Measurements from ENCODE around the gene PELO. TPM values are rescaled to one million over a fixed set of nuclear protein-coding genes. Genes with fewer than 3 reads are reported as not detected.
A peak's percentile ranks its signal among the peaks of the same experiment; 100 is the strongest.
"Not testable (repeated sequence)": the region's sequence is repeated elsewhere in the genome, so short reads cannot be mapped to it uniquely, and the experiment has no call there.

Gene PELO, protein sequence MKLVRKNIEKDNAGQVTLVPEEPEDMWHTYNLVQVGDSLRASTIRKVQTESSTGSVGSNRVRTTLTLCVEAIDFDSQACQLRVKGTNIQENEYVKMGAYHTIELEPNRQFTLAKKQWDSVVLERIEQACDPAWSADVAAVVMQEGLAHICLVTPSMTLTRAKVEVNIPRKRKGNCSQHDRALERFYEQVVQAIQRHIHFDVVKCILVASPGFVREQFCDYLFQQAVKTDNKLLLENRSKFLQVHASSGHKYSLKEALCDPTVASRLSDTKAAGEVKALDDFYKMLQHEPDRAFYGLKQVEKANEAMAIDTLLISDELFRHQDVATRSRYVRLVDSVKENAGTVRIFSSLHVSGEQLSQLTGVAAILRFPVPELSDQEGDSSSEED
- 10 to 100 TPM; 41.8 to 63.4 TPM for total RNA-seq

DNA sequence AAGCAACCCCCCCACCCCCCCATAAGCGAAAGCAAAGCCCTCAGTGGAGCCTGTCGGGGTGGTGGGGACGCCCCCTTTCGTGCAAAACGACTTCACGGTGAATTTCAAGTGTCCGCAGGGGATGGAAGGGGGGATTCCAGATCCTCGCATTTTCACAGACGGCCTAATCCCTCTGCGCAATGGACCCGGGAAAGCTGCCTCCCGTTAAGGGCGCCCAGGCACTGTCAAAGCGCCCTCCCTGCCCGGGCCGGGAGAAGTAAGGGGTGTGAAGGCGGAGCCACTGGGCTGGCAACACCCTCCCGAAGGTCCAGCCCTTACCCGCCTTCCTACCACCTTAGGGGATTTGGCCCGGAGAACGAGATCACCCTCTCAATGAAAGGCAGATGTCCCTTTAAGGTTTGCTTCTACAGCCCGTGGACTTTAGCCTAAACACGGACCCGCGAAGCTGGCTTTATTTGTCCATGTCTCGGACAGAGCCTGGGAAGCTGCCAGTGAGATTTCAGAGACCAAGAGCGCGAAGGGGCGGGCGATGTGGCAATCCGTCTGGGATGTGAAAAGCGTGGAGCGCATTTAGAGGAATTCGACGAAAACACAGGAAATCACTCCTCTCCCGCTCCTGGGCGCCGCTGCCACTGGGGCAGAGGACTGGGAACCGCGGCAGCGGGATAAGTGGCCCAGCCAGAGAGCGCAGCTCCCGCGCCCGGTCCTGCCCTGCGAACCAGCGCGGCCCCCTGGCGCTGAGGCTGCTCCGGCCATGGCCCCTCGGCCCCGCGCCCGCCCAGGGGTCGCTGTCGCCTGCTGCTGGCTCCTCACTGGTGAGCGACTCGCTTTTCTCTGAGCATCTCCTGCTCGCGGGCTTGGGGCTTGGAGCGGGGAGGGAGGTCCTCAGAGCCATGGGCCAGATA is at the start of gene PELO, which contains the start of gene ITGA1:
Gene PELO, plus strand, starts transcription at position 317 of the 905 bp plus-strand sequence. CDS start 12,479 bp downstream, outside the sequence.
Gene ITGA1, plus strand, starts transcription at position 317 of the 905 bp plus-strand sequence. Its CDS starts 438 bp downstream, at position 755.
- H3K9me3 Mint-ChIP-seq (ENCODE audit: low read depth), result no peaks in the 10 kb centered on the region
- ATAC-seq, result peak; percentile 93
- peaks cover 12% of the 10 kb centered on the region for H3K36me3 Mint-ChIP-seq
- H3K27me3 Mint-ChIP-seq, result peaks cover 2% of the 10 kb centered on the region
- peak; percentile 70 for DNase-seq
- H3K27ac Mint-ChIP-seq, result peak within 1 kb of the TSS; percentile 84
- peak within 1 kb of the TSS; percentile 92 for H3K4me3 Mint-ChIP-seq
- CTCF ChIA-PET, result interaction anchor here (0.5 to 4.1 kb wide), 16 partner anchors 8 to 201 kb away, joined by 3 to 34 read pairs (median 6); partner anchors contain the start of gene ITGA2
- H3K4me1 Mint-ChIP-seq, result peaks cover 52% of the 10 kb centered on the region

DNA sequence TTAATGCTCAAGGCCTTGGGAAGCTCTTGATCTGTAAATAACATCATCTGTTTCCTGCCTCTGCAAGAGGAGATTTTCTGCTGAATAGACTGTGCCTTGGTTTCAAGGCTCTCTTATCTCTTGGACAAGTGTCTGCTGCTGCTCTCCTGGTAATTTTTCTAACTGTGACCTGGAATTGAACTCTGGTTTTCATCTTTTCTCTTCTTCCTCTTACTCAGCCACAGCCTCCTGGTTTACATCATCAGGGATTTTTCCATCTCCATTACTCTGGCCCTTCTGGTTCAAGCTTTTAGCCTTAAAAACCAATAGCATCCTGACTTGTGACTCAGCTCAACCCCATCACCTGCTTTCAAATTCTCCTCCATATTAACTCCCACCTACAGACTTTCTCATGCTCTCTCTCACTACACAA is 49.6 kb upstream of the PELO start:
- DNase-seq, result no peak
- Mint-ChIP-seq H3K9me3 (ENCODE audit: low read depth) (peaks cover 4% of the 10 kb centered on the region), H3K36me3 (peaks cover 35% of the 10 kb centered on the region), H3K4me1 (peaks cover 44% of the 10 kb centered on the region), H3K27me3 (peaks cover 2% of the 10 kb centered on the region), H3K4me3 (no peak overlapping the region), H3K27ac (peak overlapping the region; percentile 34)
- no peak for ATAC-seq
- CTCF ChIA-PET, result interaction anchor here (0.8 to 1.5 kb wide), 5 partner anchors 13 to 53 kb away, joined by 3 to 5 read pairs (median 3); no protein-coding TSS in a partner anchor

DNA sequence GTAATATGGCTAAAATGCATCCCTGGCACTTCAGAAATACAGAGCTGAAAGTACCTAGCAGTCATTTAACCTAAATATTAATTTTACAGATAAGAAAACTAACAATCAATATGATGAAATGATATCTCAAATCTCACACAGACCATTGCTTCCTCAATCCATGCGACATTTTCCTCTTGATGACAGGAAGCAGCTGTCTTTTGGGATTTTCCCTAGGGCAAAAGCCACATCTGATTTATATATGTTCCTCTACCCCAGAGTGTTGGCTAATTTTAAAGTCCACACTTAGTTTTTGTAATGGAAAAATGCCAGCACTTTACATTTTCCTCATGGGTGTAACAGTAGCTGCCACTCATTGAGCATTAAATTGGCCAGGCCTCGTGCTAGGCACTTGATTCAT is 47.7 kb upstream of the PELO start:
- H3K4me3 Mint-ChIP-seq, result no peak overlapping the region
- ATAC-seq, result no peak
- H3K9me3 Mint-ChIP-seq (ENCODE audit: low read depth), result peaks cover 2% of the 10 kb centered on the region
- H3K4me1 Mint-ChIP-seq, result peaks cover 59% of the 10 kb centered on the region
- DNase-seq, result no peak
- peaks cover 2% of the 10 kb centered on the region for H3K27me3 Mint-ChIP-seq
- CTCF ChIA-PET, result interaction anchor here (1.2 to 2.3 kb wide), 3 partner anchors 14 to 31 kb away, joined by 3 to 6 read pairs (median 4); no protein-coding TSS in a partner anchor
- peaks cover 37% of the 10 kb centered on the region for H3K36me3 Mint-ChIP-seq
- no peak overlapping the region for H3K27ac Mint-ChIP-seq

DNA sequence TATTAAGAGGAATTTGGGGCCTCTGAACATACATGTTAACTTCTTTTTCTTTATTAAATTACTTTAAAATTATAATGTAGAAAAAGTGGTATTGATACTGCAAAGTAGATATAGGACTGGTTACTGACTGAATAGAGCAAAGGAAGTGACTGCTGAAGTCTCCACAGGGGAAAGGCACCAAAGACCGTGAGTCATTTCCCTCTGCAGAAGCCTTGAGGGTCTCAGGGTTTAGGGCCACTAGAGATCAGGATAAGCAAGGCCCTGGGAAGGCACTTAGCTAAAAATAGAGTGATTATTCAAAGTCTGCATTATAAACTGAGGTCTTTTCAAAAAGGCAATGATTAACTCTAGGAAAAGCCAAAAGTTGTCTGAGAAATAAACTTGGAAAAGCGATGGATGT is 44.7 kb upstream of the PELO start:
- ATAC-seq, result peak; percentile 52
- DNase-seq, result peak; percentile 51
- CTCF ChIA-PET, result interaction anchor here (1.0 to 1.9 kb wide), 3 partner anchors 12 to 34 kb away, joined by 5 to 8 read pairs (median 5); no protein-coding TSS in a partner anchor
- Mint-ChIP-seq H3K4me3 (peak overlapping the region; percentile 43), H3K9me3 (ENCODE audit: low read depth) (no peaks in the 10 kb centered on the region), H3K27me3 (peaks cover 2% of the 10 kb centered on the region), H3K36me3 (peaks cover 38% of the 10 kb centered on the region), H3K4me1 (peaks cover 72% of the 10 kb centered on the region), H3K27ac (peak overlapping the region; percentile 92)

DNA sequence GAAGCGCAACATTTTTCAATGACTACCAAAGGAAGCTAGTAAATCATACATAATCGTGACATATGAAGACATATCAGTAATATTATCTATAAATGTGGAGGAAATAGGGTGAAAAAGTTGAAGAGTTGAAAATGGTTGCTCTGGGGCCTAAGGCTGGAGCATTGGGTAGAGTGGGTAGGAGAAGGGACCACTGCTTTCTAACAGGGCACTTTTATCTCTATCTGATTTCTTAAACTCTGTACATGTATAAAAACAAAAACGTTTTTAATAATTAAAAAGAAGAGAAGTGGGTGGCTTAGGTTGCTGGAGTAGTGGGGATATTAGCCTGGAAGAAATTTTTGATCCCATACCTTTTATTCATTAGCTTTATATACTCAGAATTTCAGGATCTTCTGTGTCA is 44.2 kb upstream of the PELO start:
- CTCF ChIA-PET, result interaction anchor here (1.0 to 3.0 kb wide), 5 partner anchors 11 to 56 kb away, joined by 4 to 10 read pairs (median 5); no protein-coding TSS in a partner anchor
- Mint-ChIP-seq H3K9me3 (ENCODE audit: low read depth) (no peaks in the 10 kb centered on the region), H3K36me3 (peaks cover 35% of the 10 kb centered on the region), H3K4me3 (peak overlapping the region; percentile 43), H3K27ac (peak overlapping the region; percentile 92), H3K27me3 (peaks cover 2% of the 10 kb centered on the region), H3K4me1 (peaks cover 73% of the 10 kb centered on the region)
- ATAC-seq (peak; percentile 50), DNase-seq (no peak)

DNA sequence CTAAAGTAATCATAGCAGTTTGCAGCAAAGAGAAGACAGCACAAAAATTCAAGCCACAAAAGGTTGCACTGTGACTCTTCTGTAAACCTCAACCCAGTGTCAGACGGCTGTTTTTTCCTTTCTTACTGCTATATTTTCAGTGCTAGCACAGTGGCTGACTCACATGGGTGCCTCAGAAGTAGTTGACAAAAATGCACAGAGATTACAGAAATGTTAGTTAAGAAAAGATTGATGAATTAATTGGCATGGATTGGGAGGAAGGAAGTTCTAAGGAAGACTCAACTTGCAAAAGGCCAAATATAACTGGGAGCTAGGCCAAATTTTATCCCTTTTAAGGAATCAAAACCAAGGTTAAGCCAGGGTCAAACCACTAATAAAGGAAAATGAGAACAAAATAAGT is 43.7 kb upstream of the PELO start:
- H3K4me1 Mint-ChIP-seq, result peaks cover 74% of the 10 kb centered on the region
- no peaks in the 10 kb centered on the region for H3K9me3 Mint-ChIP-seq (ENCODE audit: low read depth)
- H3K27ac Mint-ChIP-seq, result peak overlapping the region; percentile 92
- peaks cover 35% of the 10 kb centered on the region for H3K36me3 Mint-ChIP-seq
- DNase-seq (peak; percentile 83), ATAC-seq (peak; percentile 94)
- H3K4me3 Mint-ChIP-seq, result peak overlapping the region; percentile 25
- CTCF ChIA-PET, result interaction anchor here (1.0 to 3.0 kb wide), 4 partner anchors 11 to 56 kb away, joined by 4 to 10 read pairs (median 6); no protein-coding TSS in a partner anchor
- peaks cover 2% of the 10 kb centered on the region for H3K27me3 Mint-ChIP-seq

DNA sequence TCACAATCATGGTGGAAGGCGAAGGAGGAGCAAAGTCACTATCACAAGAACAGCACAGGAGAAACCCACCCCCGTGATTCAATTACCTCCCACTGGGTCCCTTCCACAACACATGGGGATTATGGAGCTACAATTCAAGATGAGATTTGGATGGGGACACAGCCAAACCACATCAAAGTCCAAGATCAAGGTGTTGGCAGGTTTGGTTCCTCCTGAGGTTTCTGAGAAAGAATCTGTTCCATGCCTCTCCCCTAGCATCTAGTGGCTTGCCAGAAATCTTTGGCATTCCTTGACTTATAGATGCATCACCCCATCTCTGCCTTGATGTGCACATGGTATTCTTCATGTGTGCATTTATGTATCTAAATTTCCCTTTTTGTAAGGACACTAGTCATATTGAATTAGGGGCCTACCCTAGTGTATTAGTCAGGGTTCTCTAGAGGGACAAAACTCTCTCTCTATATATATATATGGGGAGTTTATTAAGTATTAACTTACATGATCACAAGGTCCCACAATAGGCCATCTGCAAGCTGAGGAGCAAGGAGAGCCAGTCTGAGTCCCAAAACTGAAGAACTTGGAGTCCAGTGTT is 42.8 kb upstream of the PELO start:
- H3K4me1 Mint-ChIP-seq, result peaks cover 75% of the 10 kb centered on the region
- peak overlapping the region; percentile 77 for H3K27ac Mint-ChIP-seq
- CTCF ChIA-PET, result interaction anchor here (1.6 to 3.0 kb wide), 4 partner anchors 14 to 55 kb away, joined by 4 to 10 read pairs (median 4); no protein-coding TSS in a partner anchor
- not testable (repeated sequence) for H3K9me3 Mint-ChIP-seq (ENCODE audit: low read depth); H3K27me3 Mint-ChIP-seq; DNase-seq; H3K4me3 Mint-ChIP-seq; ATAC-seq
- H3K36me3 Mint-ChIP-seq, result peaks cover 31% of the 10 kb centered on the region

DNA sequence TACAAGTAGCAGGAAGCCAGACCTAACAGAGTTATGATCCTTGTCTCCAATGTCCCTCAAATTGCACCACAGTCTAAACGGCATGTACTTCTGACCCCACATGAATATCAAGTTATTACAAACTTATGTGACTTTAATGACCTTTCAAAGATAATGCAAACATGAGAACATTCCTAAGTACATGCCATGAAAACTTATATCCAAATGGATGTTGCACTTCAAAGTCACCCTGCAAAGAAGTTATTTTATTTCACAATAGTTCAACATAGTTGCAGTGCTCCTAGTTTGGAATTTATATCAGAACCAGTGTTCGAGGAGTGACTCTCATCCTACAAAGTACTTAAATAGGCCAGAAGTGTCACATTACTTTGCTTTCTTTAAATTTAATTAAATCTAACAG is 41.2 kb upstream of the PELO start:
- Mint-ChIP-seq H3K4me1 (peaks cover 72% of the 10 kb centered on the region), H3K9me3 (ENCODE audit: low read depth) (no peaks in the 10 kb centered on the region), H3K27ac (no peak overlapping the region), H3K27me3 (no peaks in the 10 kb centered on the region), H3K4me3 (no peak overlapping the region), H3K36me3 (peaks cover 26% of the 10 kb centered on the region)
- CTCF ChIA-PET, result interaction anchor here (0.8 to 3.0 kb wide), 3 partner anchors 41 to 53 kb away, joined by 3 to 10 read pairs (median 4); no protein-coding TSS in a partner anchor
- no peak for DNase-seq
- ATAC-seq, result no peak

DNA sequence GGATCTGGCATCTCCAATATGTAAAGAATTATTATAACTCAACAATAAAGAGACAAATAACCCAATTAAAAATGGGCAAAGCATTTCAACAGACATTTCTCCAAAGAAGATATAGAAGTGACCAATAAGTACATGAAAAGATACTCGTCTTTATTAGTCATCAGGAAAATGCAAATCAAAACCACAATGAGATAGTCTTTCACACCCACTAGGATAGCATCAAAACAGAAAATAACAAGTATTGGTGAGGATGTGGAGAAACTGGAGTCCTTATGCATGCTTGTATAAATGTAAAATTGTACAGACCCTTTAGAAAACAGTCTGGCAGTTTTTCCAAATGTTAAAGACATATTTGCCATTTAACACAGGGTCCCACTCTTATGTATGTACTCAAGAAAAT is 39.1 kb upstream of the PELO start:
- peak overlapping the region; percentile 3 for H3K4me3 Mint-ChIP-seq
- no peaks in the 10 kb centered on the region for H3K27me3 Mint-ChIP-seq
- H3K27ac Mint-ChIP-seq, result peak overlapping the region; percentile 58
- peaks cover 26% of the 10 kb centered on the region for H3K36me3 Mint-ChIP-seq
- ATAC-seq (peak; percentile 50), DNase-seq (no peak)
- peaks cover 55% of the 10 kb centered on the region for H3K4me1 Mint-ChIP-seq
- CTCF ChIA-PET, result no interaction called here
- no peaks in the 10 kb centered on the region for H3K9me3 Mint-ChIP-seq (ENCODE audit: low read depth)

DNA sequence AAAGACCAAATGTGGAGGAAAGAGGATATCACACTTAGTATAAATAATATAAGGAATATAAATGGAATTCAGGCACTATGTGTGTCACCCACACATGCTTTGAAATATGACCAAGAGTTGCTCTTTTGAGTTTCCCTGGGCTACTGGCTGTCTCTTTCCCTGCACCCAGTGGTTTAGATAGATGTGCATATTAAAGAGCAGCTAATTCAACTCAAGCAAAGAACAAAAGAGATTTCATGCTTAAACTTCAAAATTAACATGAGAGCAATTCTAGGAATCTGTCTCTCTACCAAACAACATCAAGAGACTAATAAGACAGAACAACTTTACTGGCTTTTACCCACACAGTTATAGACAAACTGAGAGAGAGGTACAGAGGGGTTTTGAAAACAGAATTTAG is 38.0 kb upstream of the PELO start:
- CTCF ChIA-PET, result no interaction called here
- H3K27me3 Mint-ChIP-seq, result no peaks in the 10 kb centered on the region
- DNase-seq (no peak), ATAC-seq (no peak)
- H3K4me1 Mint-ChIP-seq, result peaks cover 53% of the 10 kb centered on the region
- no peak overlapping the region for H3K27ac Mint-ChIP-seq
- H3K4me3 Mint-ChIP-seq, result no peak overlapping the region
- peaks cover 24% of the 10 kb centered on the region for H3K36me3 Mint-ChIP-seq
- H3K9me3 Mint-ChIP-seq (ENCODE audit: low read depth), result no peaks in the 10 kb centered on the region

DNA sequence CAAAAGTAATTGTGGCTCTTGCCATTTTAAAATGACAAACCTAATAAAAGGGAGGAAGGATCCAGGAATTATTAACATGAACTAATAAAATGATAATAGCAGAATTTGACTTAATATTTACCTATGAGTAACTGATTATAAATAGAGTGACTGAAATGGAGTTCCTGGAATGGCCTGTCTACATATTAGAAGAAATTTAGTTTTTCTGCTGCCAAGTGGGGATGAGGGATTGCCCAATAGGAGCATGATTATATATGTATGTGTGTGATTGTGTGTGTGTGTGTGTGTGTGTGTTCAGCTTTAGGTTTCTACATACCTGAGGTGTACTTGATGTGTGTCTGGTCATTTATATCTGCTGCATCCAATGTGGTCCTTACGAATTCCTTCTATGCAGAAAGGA is 36.6 kb upstream of the PELO start:
- no peak for DNase-seq
- H3K4me1 Mint-ChIP-seq, result peaks cover 38% of the 10 kb centered on the region
- H3K4me3 Mint-ChIP-seq, result no peak overlapping the region
- no peaks in the 10 kb centered on the region for H3K9me3 Mint-ChIP-seq (ENCODE audit: low read depth)
- ATAC-seq, result no peak
- CTCF ChIA-PET, result no interaction called here
- no peak overlapping the region for H3K27ac Mint-ChIP-seq
- H3K27me3 Mint-ChIP-seq, result no peaks in the 10 kb centered on the region
- H3K36me3 Mint-ChIP-seq, result peaks cover 13% of the 10 kb centered on the region

DNA sequence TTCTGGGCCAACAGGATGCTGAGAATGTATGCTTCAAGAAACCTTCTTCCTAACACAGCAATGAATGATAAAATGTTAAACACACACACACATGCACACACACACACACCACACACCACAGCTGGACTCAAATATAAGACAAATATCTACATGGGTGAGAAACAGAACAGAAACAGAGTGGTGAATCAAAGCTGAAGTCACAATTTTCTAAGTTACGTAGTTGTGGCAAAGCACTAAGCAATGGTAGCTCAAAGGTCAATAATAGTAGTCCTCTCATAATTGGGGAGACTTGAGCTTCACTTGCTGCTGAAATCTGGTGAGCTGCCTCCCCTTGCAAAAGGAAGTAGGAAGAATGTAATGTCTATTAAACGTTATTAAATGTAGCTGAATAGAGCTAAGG is 33.7 kb upstream of the PELO start:
- no peaks in the 10 kb centered on the region for H3K27me3 Mint-ChIP-seq
- CTCF ChIA-PET, result interaction anchor here (0.7 to 2.5 kb wide), 7 partner anchors 8 to 58 kb away, joined by 3 to 8 read pairs (median 3); partner anchors contain the start of genes ITGA1 and PELO

More for the DNA sequence above, 33.7 kb upstream of the PELO start:
- no peak overlapping the region for H3K4me3 Mint-ChIP-seq
- no peak overlapping the region for H3K27ac Mint-ChIP-seq
- peaks cover 6% of the 10 kb centered on the region for H3K36me3 Mint-ChIP-seq
- no peak for DNase-seq
- ATAC-seq, result no peak
- H3K9me3 Mint-ChIP-seq (ENCODE audit: low read depth), result no peaks in the 10 kb centered on the region
- peaks cover 16% of the 10 kb centered on the region for H3K4me1 Mint-ChIP-seq
